AG04450 (cell line): ENCODE measurements around the gene CNOT4. TPM values are rescaled to one million over a fixed set of nuclear protein-coding genes. Genes with fewer than 3 reads are reported as not detected.

ENCODE experiments used
- CTCF ChIA-PET: fragments of 300-600, 350-600 bp; formaldehyde crosslinking; extraction: SDS; loops from one replicate; lab custom pipeline; 2022; ENCODE audit warnings: antibody characterized with exemption, inconsistent platforms; lab: Charles Lee
- POLR2A ChIA-PET: fragments of 350-600 bp; formaldehyde crosslinking; extraction: SDS; loops from one replicate; lab custom pipeline; 2021; ENCODE audit warnings: antibody characterized with exemption, inconsistent platforms; lab: Yijun Ruan, JAX
- DNase-seq: peaks from one replicate; pipeline ENCODE4 v3.0.0-alpha.2; 2011; ENCODE audit warnings: low read depth, low spot score
- H3K27ac ChIP-seq: one replicate; pipeline ENCODE4 v1.5.1; 2012; ENCODE audit warnings: low read depth, low read length, control low read depth
- H3K27me3 ChIP-seq: one replicate; pipeline ENCODE4 v1.6.0; 2012; ENCODE audit warnings: low read length; ENCODE audit not compliant: control insufficient read depth, insufficient read depth
- H3K4me3 ChIP-seq: 2 replicates; pipeline ENCODE4 v1.5.1; 2011; ENCODE audit warnings: mild to moderate bottlenecking, low read depth, low read length, control low read depth
- H3K9me3 ChIP-seq: 2 replicates; pipeline ENCODE4 v1.5.1; 2012; ENCODE audit warnings: low read length; ENCODE audit not compliant: control insufficient read depth, insufficient read depth
- CTCF ChIP-seq: IDR thresholded peaks from 2 replicates; pipeline ENCODE4 v1.5.1; 2011; ENCODE audit warnings: low read depth, low read length, control low read depth, inconsistent platforms
- polyA plus RNA-seq: library from polyadenylated mRNA; depleted of rRNA; stranded (reverse); fragments of >200 nt; gene quantifications from 2 replicates; pipeline ENCODE4 v1.2.3, GENCODE V29; 2011

The CNOT4 gene
- polyA plus RNA-seq, 1 experiment = 17.0 TPM

GRCh38 chr7:135518748-135519147 is 8.8 kb upstream of the CNOT4 start:
- ChIA-PET POLR2A (no interaction called here), CTCF (interaction anchor here (0.6 kb wide), 1 partner anchor 25 kb away, joined by 3 read pairs; no protein-coding TSS in a partner anchor)
- Histone ChIP-seq H3K27me3 (no peaks in the 10 kb centered on the region), H3K9me3 (no peaks in the 10 kb centered on the region), H3K27ac (no peak overlapping the region), H3K4me3 (no peak overlapping the region)
- no peak for TF ChIP-seq CTCF
- DNase-seq = no peak

GRCh38 chr7:135517060-135517459 is 7.2 kb upstream of the CNOT4 start:
- Histone ChIP-seq H3K27me3 (no peaks in the 10 kb centered on the region), H3K27ac (no peak overlapping the region), H3K4me3 (no peak overlapping the region), H3K9me3 (no peaks in the 10 kb centered on the region)
- DNase-seq = no peak
- TF ChIP-seq CTCF = no peak
- CTCF ChIA-PET = no interaction called here
- POLR2A ChIA-PET = no interaction called here

GRCh38 chr7:135514856-135515255 is 5.0 kb upstream of the CNOT4 start:
- ChIA-PET CTCF (interaction anchor here (0.6 kb wide), 1 partner anchor 87 kb away, joined by 3 read pairs; no protein-coding TSS in a partner anchor), POLR2A (no interaction called here)
- Histone ChIP-seq H3K27ac (no peak overlapping the region), H3K9me3 (no peaks in the 10 kb centered on the region; the same call in 1 of the 2 replicates), H3K4me3 (no peak overlapping the region), H3K27me3 (no peaks in the 10 kb centered on the region)
- no peak for DNase-seq
- no peak for TF ChIP-seq CTCF

DNA sequence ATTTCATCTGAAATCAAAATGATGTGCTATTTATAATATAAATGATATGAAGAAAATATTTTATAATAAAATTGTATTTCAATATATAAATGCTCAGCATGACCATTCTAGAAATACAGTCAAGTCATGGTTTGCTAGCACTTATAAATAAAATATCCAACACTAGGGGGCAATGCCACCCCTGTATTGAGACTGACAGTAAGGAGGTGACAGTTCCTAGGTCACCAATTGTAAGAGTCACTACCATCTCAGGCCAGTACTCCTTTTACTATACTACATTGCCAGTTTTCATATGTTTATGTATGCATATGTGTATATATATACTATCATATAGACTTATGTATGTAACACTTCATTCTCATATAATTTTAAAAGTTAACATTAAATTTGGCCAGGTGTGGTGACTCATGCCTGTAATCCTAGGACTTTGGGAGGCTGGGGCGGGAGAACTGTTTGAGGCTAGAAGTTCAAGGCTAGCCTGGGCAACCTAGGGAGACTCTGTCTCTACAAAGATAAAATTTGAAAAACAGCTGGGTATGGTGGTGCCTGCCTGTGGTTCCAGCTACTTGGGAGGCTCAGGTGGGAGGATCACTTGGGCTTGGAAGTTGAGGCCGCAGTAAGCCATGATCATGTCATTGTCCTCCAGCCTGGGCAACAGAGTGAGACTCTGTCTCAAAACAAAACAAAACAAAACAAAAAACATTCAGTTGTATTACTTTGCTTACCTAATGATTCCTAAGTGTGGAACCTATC is 2.4 kb upstream of the CNOT4 start:
- CTCF ChIA-PET = interaction anchor here (0.6 to 1.3 kb wide), 3 partner anchors 46 to 232 kb away, joined by 3 to 4 read pairs (median 3); no protein-coding TSS in a partner anchor
- no peak for DNase-seq

More for the DNA sequence above, 2.4 kb upstream of the CNOT4 start:
- H3K4me3 ChIP-seq = no peak overlapping the region
- H3K27ac ChIP-seq = no peak overlapping the region
- POLR2A ChIA-PET = no interaction called here
- no peaks in the 10 kb centered on the region; the same call in 1 of the 2 replicates for H3K9me3 ChIP-seq
- no peaks in the 10 kb centered on the region for H3K27me3 ChIP-seq
- TF ChIP-seq CTCF = peak; percentile 53
